ENCODE measurements around the gene TFAP2C.
"Not testable (repeated sequence)": the region's sequence is repeated elsewhere in the genome, so short reads cannot be mapped to it uniquely, and the experiment has no call there.

Gene TFAP2C

DNA sequence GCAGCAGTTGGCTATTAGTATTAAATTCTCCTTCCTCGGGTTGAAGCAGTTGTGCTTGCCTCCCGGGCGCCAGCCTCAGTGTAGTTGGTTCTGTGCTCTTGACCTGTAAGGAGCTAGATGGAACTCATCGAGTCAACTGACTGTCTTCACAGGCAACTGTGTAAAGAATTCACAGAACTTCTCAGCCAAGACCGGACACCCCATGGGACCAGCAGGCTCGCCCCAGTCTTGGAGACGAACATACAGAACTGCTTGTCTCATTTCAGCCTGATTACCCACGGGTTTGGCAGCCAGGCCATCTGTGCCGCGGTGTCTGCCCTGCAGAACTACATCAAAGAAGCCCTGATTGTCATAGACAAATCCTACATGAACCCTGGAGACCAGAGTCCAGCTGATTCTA, 8.5 kb downstream of the TFAP2C start:
- H3K4me3 ChIP-seq (ENCODE audit: low read length): no peak overlapping the region
- TF ChIP-seq, protein P1, sequence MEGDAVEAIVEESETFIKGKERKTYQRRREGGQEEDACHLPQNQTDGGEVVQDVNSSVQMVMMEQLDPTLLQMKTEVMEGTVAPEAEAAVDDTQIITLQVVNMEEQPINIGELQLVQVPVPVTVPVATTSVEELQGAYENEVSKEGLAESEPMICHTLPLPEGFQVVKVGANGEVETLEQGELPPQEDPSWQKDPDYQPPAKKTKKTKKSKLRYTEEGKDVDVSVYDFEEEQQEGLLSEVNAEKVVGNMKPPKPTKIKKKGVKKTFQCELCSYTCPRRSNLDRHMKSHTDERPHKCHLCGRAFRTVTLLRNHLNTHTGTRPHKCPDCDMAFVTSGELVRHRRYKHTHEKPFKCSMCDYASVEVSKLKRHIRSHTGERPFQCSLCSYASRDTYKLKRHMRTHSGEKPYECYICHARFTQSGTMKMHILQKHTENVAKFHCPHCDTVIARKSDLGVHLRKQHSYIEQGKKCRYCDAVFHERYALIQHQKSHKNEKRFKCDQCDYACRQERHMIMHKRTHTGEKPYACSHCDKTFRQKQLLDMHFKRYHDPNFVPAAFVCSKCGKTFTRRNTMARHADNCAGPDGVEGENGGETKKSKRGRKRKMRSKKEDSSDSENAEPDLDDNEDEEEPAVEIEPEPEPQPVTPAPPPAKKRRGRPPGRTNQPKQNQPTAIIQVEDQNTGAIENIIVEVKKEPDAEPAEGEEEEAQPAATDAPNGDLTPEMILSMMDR (IDR thresholded peaks at IDR 0.05; ENCODE audit: insufficient read depth, low read depth, low read length, missing control alignments): no peak
- DNase-seq (ENCODE audit: low read depth): no peak

DNA sequence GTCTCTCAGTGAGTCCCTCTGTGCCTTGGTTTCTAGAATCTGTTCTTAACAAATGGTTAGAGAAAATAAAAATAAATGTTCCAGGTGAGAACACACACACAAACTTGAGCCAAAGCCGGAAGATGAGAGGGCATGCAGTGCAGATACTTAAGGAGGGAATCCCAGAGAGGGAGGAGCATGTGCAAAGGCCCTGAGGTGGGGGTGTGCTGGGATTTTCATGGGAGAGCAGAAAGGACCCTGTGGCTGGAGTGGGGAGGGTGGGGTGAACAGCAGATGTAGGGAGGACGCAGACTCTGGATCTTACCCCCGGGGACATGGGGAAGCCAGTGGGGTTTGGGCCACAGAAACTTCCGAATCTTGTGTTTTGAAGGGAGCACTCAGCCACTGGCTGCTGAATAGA, 17.5 kb downstream of the TFAP2C start:
- no peak for DNase-seq (ENCODE audit: low read depth)
- TF ChIP-seq, protein P1 (IDR thresholded peaks at IDR 0.05; ENCODE audit: insufficient read depth, low read depth, low read length, missing control alignments): no peak
- H3K4me3 ChIP-seq (ENCODE audit: low read length): no peak overlapping the region

DNA sequence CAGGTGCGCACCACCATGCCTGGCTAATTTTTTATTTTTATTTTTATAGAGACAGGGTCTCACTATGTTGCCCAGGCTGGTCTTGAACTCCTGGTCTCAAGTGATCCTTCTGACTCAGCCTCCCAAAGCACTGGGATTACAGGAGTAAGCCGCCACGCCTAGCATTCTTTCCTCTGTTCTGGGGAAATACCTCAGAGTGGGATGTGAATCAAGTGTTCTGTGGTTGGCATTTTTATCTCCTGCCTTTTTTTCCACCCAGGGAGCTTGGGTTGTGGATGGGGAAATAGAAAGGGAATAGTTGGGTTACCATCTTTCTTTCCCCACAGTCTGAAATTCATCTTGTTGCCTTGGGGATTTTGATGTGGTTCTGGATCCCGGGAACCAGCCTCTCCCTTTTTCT, 24.1 kb downstream of the TFAP2C start:
- no peak for DNase-seq (ENCODE audit: low read depth)
- H3K4me3 ChIP-seq (ENCODE audit: low read length): no peak overlapping the region
- TF ChIP-seq, protein P1 (IDR thresholded peaks at IDR 0.05; ENCODE audit: insufficient read depth, low read depth, low read length, missing control alignments): no peak

DNA sequence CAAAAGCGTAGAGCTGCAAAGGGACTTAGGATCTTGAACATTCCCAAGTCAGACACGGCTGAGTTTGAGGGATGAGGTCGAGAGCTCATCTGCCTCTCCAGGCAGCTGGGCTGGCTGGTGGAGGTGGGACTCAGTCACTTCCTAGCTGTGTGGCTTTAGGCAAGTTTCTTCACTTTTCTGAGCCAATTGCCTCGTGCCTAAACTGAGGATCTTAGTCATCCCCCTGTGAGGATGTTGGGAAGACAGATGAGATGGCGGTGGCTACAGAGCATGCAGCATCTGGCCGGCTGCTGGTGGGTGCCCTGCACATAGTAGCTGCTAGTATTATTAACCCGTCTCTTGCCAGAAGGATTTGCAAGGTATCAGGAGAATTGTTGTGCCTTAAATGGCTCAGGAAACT, 27.5 kb downstream of the TFAP2C start:
- DNase-seq (ENCODE audit: low read depth): peak; percentile 13
- TF ChIP-seq, protein P1 (IDR thresholded peaks at IDR 0.05; ENCODE audit: insufficient read depth, low read depth, low read length, missing control alignments): no peak

DNA sequence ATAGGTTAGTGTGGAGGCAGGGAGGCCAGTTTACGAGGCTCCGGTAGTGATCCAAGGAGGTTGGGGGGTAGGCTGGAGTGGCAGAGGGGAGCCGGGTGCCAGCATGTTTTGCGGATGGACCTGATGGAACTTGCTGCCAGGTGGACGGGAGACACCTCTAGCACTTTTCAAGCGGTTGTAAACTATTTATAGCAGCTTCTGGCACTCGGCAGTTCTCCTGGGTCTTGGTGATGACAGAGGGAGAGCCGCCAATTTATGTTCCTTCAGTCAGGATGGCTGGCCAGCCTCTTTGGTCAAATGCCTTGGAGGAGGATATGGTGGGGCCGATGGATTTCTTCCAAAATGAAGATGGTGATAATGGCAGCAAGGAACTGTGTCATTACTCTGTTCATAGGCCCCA, 28.8 kb downstream of the TFAP2C start:
- H3K4me3 ChIP-seq (ENCODE audit: low read length): no peak overlapping the region
- TF ChIP-seq, protein P1 (IDR thresholded peaks at IDR 0.05; ENCODE audit: insufficient read depth, low read depth, low read length, missing control alignments): no peak
- no peak for DNase-seq (ENCODE audit: low read depth)

More for the DNA sequence above, 27.5 kb downstream of the TFAP2C start:
- H3K4me3 ChIP-seq (ENCODE audit: low read length): no peak overlapping the region

DNA sequence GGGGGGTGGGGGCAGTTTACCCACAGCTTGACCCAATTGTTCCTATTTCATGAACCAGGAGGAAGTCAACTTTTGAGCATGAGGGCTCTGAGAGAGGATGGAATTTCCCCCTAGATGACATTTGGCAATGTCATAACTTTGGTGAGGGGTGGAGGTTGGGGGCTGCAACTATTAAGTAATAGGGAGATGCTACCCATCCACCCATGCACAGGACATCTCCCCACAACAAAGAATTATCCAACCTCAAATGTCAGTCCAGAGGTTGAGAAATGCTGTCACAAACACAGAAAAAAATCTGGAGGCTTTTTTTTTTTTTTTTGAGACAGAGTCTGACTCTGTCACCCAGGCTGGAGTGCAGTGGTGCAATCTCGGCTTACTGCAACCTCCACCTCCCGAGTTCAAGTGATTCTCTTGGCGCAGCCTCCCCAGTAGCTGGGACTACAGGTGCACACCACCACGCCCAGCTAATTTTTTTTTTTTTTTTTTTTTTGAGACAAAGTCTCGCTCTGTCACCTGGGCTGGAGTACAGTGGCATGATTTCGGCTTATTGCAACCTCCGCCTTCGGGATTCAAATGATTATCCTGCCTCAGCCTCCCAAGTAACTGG, 29.3 kb downstream of the TFAP2C start:
- not testable (repeated sequence) for H3K4me3 ChIP-seq (ENCODE audit: low read length); DNase-seq (ENCODE audit: low read depth)

DNA sequence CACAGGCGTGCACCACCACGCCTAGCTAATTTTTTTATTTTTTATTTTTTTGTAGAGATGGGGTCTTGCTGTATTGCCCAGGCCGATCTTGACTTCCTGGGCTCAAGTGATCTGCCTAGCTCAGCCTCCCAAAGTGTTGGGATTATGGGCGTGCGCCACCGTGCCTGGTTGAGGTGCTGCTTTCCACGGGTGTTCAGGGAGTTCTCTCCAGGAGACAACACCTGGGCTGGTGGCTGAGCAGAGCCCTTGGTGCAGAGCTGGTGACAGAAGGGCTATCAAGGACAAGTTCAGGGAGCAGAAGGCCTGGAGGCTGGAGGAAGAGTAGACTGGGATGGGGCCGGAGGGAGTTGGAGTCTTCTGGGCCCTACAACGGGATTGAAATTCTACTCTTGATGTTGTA, 34.6 kb downstream of the TFAP2C start:
- no peak for DNase-seq (ENCODE audit: low read depth)
- TF ChIP-seq, protein P1 (IDR thresholded peaks at IDR 0.05; ENCODE audit: insufficient read depth, low read depth, low read length, missing control alignments): no peak
- H3K4me3 ChIP-seq (ENCODE audit: low read length): no peak overlapping the region
